Upper lobe of left lung (tissue), 6 donors: Measurements from ENCODE around the gene SLC66A3. TPM values are rescaled to one million over a fixed set of nuclear protein-coding genes. Genes with fewer than 3 reads are reported as not detected.

ENCODE experiments used
- ATAC-seq, 2 donors: fragments of 200-7000 bp; cut with Tn5 transposase; one replicate each; pipeline ENCODE4 v1.9.1; 2022; ENCODE audit warnings: mild to moderate bottlenecking in 2 of 2, moderate library complexity in 2 of 2; ENCODE audit not compliant: low FRiP score in 2 of 2
- DNase-seq, 2 donors: peaks; one replicate each; pipeline ENCODE4 v3.0.0-alpha.2; 2019 to 2020
- H3K27ac ChIP-seq, 4 donors: fragments of 200-600 bp; sonication (generic); one replicate each; pipeline ENCODE4 v1.5.1; 2016 to 2019
- H3K27me3 ChIP-seq, 4 donors: fragments of 200-600 bp; sonication (generic); one replicate each; pipeline ENCODE4 v1.5.1; 2017 to 2019
- H3K36me3 ChIP-seq, 4 donors: fragments of 200-600 bp; sonication (generic); one replicate each; pipeline ENCODE4 v1.5.1; 2016 to 2019
- H3K4me1 ChIP-seq, 4 donors: fragments of 200-600 bp; sonication (generic); one replicate each; pipeline ENCODE4 v1.5.1; 2018 to 2019
- H3K4me3 ChIP-seq, 4 donors: fragments of 200-600 bp; sonication (generic); one replicate each; pipeline ENCODE4 v1.5.1; 2017 to 2019; ENCODE audit warnings: mild to moderate bottlenecking in 2 of 4, moderate library complexity in 1 of 4
- H3K9me3 ChIP-seq, 4 donors: fragments of 200-600 bp; sonication (generic); one replicate each; pipeline ENCODE4 v1.5.1; 2018 to 2019
- CTCF ChIP-seq, 6 experiments: fragments of 450-650 bp in 4 of 6; fragments of 200-600 bp in 2 of 6; sonication (generic) in 2 of 6; IDR thresholded peaks; one replicate each; pipeline ENCODE4 v1.5.1; 2016 to 2019; ENCODE audit warnings: antibody characterized with exemption in 6 of 6
- EP300 ChIP-seq, 4 donors: sonication (generic); formaldehyde crosslinking; IDR thresholded peaks; one replicate each; pipeline ENCODE4 v1.5.1; 2017; ENCODE audit warnings: antibody characterized with exemption in 4 of 4, control low read depth in 2 of 4
- POLR2A ChIP-seq, 4 donors: fragments of 450-650 bp; IDR thresholded peaks; one replicate each; pipeline ENCODE4 v1.5.1; 2016 to 2017; ENCODE audit warnings: antibody characterized with exemption in 4 of 4, mild to moderate bottlenecking in 2 of 4
- POLR2AphosphoS5 ChIP-seq, 2 donors: sonication (generic); formaldehyde crosslinking; IDR thresholded peaks; one replicate each; pipeline ENCODE4 v1.5.1; 2017; ENCODE audit warnings: antibody characterized with exemption in 2 of 2
- WGBS, 2 donors: methylation state at CpG; one replicate each; pipeline ENCODE4 v1.1.5; 2017 to 2018; 5-methylcytosine and 5-hydroxymethylcytosine counted together
- total RNA-seq, 6 donors: library from RNA; depleted of rRNA in 4 of 6; stranded (reverse); fragments of >200 nt in 4 of 6; gene quantifications; one replicate each; pipeline versions ENCODE4 v1.1.0 to v1.2.1, GENCODE V29; 2016 to 2021
- donor health status: DM: no; HTN: no; CAD: no; lungs with moderate emphysema.
- donor health status: DM: no; HTN: yes; CAD: no; lungs with severe emphysema.

SLC66A3 gene
- total RNA-seq, 6 donors from 2014 or later, result 24.2 to 54.6 (median 43.4) TPM

GRCh38 chr2:11157731-11158130 is 2.5 kb downstream of the SLC66A3 start:
- 95 to 96% methylated on average over 4 of the region's 4 CpGs for WGBS, 2 donors
- Histone ChIP-seq H3K4me1 (peaks cover 18 to 25% (median 21%) of the 10 kb centered on the region in 4 donors), H3K27ac (no peak overlapping the region), H3K36me3 (peaks cover 0 to 17% (median 0%) of the 10 kb centered on the region in 4 donors), H3K4me3 (no peak overlapping the region), H3K9me3 (no peaks in the 10 kb centered on the region), H3K27me3 (no peaks in the 10 kb centered on the region)
- TF ChIP-seq POLR2A (IDR thresholded peaks at IDR 0.05) (no peak), EP300 (IDR thresholded peaks at IDR 0.05) (no peak), CTCF (IDR thresholded peaks at IDR 0.05) (no peak), POLR2AphosphoS5 (IDR thresholded peaks at IDR 0.05) (no peak)
- DNase-seq (no peak), ATAC-seq (no peak)

DNA sequence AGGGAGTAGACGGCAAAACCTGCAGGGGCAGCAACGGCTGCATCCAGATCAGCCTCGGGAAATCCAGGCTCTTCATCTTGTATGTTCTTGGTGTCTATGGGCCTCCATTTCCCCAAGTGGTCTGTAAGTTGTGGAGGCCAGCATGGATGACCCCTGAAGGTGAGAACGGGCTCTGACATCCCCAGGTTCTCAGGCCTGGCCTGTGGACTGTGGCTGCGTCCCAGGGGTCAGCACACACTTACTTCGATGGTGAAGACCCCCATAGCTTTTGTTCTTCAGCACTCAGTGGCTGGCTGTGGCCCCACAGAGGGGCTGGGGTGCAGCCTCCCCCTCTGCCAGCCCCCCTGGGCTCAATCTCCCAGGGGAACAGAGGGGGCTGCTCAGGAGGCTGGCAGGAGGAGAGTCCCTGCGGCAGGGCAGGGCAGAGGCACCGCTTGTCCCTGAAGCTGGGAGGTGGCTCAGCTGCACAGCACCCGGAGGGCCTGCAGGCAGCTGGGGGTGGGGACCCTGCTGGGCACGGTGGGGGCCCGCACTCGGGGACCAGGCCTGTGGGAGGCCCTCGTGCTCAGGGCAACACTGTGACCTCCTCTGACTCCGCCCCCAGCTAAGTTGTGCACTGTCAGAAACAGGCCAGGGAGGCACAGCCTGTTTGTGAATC is 3.8 kb downstream of the SLC66A3 start:
- DNase-seq, result no peak
- WGBS, 2 donors, result 84 to 99% methylated on average over 4 to 11 of the region's 14 CpGs
- ATAC-seq, result no peak
- H3K27me3 ChIP-seq, result no peaks in the 10 kb centered on the region
- H3K9me3 ChIP-seq, result no peaks in the 10 kb centered on the region
- H3K36me3 ChIP-seq, result peaks cover 0 to 17% (median 0%) of the 10 kb centered on the region in 4 donors
- no peak overlapping the region for H3K27ac ChIP-seq
- peaks cover 18 to 25% (median 21%) of the 10 kb centered on the region in 4 donors for H3K4me1 ChIP-seq
- no peak overlapping the region for H3K4me3 ChIP-seq
- TF ChIP-seq POLR2AphosphoS5 (IDR thresholded peaks at IDR 0.05), result no peak
- no peak for TF ChIP-seq CTCF (IDR thresholded peaks at IDR 0.05)
- no peak for TF ChIP-seq EP300 (IDR thresholded peaks at IDR 0.05)
- TF ChIP-seq POLR2A (IDR thresholded peaks at IDR 0.05), result no peak

DNA sequence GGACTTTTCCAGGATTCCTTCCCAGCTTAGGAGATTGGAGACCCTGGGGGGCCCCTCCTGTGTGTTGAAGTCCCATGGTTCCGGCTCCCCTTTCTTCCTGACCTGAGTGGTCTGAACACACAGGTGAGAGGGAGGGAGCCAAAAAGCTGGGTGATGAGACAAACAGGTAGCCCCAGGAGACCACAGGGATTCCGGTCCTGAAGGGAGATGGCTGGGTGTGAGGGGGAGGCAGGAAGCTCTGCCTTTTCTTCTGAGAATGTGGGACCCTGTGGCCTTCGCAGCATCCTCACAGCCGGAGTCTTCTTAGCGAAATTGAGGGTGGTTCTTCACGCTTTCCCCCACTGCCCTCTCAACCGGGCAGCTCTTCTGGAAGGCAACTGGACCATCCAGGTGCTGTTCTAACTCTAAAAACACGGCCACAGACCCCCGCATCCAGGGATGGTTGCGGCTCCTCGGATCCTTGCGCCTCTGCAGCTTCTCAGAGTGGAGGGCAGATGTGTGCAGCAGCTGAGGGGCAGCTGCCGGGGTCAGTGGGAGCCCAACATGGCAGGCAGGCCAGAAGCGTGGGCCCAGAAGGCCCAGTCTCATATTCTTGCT is 4.4 kb downstream of the SLC66A3 start:
- ATAC-seq (no peak), DNase-seq (no peak)
- Histone ChIP-seq H3K36me3 (peaks cover 0 to 17% (median 0%) of the 10 kb centered on the region in 4 donors), H3K9me3 (no peaks in the 10 kb centered on the region), H3K4me1 (peaks cover 11 to 19% (median 15%) of the 10 kb centered on the region in 4 donors), H3K27me3 (no peaks in the 10 kb centered on the region), H3K27ac (no peak overlapping the region), H3K4me3 (no peak overlapping the region)
- WGBS, 2 donors, result 96 to 99% methylated on average over 9 to 14 of the region's 14 CpGs
- TF ChIP-seq CTCF (IDR thresholded peaks at IDR 0.05), result no peak
- TF ChIP-seq POLR2A (IDR thresholded peaks at IDR 0.05), result no peak
- no peak for TF ChIP-seq EP300 (IDR thresholded peaks at IDR 0.05)
- no peak for TF ChIP-seq POLR2AphosphoS5 (IDR thresholded peaks at IDR 0.05)

DNA sequence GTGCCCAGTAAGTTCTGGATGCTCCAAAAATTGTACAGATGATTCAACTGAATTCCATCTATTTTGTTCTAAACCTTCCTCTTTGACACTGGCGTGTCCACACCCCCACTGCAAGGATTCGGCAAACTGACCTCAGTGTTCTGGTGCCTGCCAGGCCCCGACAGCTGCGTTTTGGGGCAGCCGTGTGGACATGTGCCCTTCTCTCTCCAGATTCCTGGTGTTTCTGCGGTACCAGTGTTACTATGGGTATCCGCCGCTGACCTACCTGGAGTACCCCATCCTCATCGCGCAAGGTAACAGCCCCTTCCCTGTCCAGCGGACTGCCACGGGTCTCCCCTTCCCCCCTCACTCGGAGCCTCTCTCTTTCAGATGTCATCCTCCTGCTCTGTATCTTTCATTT is 5.0 kb downstream of the SLC66A3 start:
- TF ChIP-seq POLR2AphosphoS5 (IDR thresholded peaks at IDR 0.05), result no peak
- ATAC-seq, result no peak

DNA sequence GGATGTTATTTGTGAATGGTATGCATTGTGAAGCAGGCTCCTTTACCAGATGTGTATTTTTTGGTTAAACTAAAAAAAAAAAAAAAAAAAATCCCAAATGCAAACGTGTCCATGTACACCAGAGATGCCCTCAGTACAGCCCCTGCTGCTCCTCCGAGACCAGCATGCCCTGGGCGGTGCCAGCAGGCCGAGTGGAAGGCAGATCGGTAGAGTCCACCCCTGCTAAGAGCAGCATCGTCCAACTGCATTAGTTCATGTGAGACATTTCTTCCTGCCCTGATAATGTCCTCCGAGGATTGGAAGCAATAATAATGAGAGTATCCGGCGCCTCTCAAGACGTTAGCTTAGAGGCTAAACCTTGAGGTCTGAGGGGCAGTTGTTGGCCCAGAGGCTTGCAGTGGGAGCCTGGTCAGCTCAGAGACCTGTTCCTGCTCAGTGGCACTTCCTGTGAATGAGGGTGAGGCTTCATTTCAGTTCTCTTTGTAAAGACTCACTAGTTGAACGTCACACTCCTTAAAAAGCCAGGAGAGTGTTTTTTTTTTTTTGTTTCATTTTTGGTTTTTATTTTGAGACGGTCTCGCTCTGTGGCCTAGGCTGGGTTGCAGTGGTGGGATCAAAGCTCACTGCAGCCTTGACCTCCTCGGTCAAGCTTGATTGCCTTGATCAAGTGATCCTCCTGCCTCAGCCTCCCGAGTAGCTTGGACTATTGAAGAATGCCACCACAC is 5.6 kb downstream of the SLC66A3 start:
- 87% methylated on average over 15 of the region's 15 CpGs for WGBS, 2 donors
- no peak overlapping the region for H3K4me3 ChIP-seq
- TF ChIP-seq EP300 (IDR thresholded peaks at IDR 0.05) (no peak), POLR2AphosphoS5 (IDR thresholded peaks at IDR 0.05) (no peak), CTCF (IDR thresholded peaks at IDR 0.05) (no peak)
- H3K9me3 ChIP-seq, result no peaks in the 10 kb centered on the region
- H3K4me1 ChIP-seq, result peaks cover 8 to 12% (median 11%) of the 10 kb centered on the region in 4 donors
- DNase-seq (no peak), ATAC-seq (peak in 1 of 2 donors; percentile 40)
- H3K27me3 ChIP-seq, result no peaks in the 10 kb centered on the region
- H3K36me3 ChIP-seq, result peaks cover 0 to 17% (median 0%) of the 10 kb centered on the region in 4 donors
- peak overlapping the region in 1 of 4 donors; percentile 30 for H3K27ac ChIP-seq

More for the DNA sequence above, 5.0 kb downstream of the SLC66A3 start:
- Histone ChIP-seq H3K27ac (no peak overlapping the region), H3K4me1 (peaks cover 10 to 17% (median 14%) of the 10 kb centered on the region in 4 donors), H3K9me3 (no peaks in the 10 kb centered on the region), H3K4me3 (no peak overlapping the region), H3K36me3 (peaks cover 0 to 17% (median 0%) of the 10 kb centered on the region in 4 donors), H3K27me3 (no peaks in the 10 kb centered on the region)
- 91 to 97% methylated on average over 13 of the region's 13 CpGs for WGBS, 2 donors
- DNase-seq, result no peak
